ENCODE data around the gene KDM2B.
"Not testable (repeated sequence)": the region's sequence is repeated elsewhere in the genome, so short reads cannot be mapped to it uniquely, and the experiment has no call there.

Gene KDM2B

DNA sequence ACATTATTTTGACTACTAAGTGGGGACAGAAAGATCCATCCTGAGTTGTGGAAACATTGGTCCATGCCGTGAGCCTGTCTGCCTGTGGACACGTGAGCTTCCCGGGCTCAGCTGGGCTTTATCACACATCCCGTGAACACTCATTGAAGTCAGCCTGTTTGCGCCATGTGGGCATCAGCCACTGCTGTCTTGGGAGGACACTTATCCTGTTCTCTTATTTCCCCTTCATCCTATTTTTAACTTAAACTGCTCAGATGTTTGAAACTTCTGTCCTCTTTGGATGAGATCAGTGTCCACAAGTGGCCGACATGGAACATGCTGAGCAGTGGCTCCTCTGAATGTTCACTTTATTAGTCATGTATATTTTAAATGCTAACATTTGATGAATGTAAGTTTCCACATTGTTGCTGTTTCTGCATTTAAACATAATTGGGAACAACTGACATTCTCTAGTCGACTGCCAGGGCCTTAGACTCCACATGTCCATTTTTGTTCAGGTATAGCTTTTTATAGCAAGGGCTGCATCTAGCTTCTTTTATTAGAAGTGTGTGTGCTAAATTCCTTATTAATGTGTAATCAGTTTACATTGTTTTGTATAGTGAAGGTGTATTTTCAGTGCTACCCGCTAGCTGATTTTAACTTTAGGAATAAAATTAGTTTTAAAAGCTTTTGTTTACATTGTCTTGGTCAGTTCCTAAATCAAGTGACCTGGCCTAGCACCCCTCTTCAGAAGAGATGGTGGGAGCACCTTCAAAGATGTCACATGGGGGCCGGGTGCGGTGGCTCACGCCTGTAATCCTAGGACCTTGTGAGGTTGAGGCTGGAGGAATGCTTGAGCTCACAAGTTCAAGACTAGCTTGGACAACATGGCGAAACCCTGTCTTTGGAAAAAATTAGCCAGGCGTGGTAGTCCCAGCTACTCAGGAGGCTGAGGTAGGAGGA is 156.9 kb downstream of the KDM2B start:
- DNase-seq: no peak

DNA sequence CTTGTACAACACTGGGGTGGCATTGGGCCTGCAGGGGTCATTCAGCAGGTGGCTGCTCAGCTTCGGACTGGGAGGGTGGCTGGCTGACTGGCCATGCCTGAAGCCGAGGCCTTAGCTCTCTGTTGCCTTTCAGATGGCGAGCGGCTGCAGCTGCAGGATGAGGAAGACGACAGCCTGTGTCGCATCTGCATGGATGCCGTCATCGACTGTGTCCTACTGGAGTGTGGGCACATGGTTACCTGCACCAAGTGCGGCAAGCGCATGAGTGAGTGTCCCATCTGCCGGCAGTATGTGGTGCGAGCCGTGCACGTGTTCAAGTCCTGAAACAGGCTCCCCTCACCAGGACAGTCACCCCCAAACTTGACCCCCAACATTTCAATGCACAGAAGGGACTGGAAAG is 157.6 kb downstream of the KDM2B start:
- no peak for DNase-seq

DNA sequence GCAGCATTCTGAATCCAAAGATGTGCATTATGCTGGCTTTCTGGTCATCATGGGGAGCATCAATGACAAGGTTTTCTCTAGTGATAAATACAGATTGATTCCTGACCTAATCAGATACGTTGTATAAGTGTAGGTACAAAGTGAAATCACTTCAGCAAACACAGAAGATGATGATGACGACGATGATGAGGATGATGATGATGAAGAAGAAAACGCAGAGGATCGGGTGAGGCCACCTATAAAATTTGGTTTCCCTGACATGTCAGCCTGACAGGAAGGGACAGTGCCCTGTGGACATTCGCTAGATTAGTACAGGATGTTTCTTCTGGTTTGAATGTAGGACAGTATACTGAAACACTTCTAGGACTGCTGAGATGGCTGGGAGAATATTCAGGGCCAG is 160.7 kb downstream of the KDM2B start:
- DNase-seq: no peak

DNA sequence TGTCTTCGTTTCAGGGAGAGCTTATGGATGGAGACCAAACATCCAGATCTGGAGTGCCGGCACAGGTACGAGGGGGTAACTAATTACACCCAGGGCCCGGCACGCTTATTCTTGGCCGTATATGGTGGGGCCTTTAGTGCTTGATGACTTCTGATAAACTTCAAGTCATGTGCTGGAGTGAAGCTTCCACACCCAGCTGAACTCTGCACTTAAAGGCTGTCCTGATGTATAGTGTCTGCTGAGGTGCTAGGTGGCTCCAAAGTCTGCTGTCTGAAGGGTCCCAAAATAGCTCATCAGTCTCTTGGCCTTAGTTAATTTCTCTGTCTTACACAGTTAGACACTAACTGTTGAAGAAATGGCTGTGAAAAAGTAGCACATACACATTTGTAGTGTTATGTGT is 163.0 kb downstream of the KDM2B start:
- DNase-seq: no peak

DNA sequence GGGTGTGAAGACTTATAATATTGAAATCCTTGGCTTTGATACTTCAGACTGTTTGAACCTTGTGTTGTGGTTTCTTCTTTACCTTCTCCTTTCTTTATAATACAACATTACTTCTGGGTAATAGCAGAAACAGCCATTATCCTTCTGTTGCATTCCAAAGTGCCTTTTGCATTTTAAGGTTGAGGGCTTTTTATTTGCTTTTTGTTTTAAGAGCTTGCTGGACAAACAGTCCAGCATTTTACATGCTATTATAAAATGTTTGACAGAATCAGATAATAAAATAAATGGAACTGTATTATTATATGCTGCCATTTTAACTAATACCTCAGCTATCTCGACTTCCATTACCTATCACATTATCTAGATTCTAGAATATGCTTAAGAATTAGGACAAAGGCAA is 166.9 kb downstream of the KDM2B start:
- DNase-seq: no peak

DNA sequence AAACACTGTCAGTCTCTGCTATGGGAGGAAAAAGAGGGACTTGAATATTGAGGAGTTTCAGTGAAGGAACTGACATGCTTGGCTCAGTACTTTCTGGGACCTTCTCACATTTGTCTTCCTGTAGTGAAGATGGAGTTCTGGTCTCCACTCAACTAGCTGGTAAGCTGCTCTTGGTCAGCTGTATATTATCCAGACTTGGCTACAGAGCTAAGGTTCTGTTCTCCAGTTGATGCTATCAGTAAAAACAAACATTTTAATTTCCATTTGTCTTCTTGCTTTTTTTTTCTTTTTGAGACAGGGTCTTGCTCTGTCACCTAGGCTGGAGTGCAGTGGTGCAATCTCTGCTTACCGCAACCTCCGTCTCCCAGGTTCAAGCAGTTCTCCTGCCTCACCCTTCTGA is 175.6 kb downstream of the KDM2B start:
- no peak for DNase-seq

DNA sequence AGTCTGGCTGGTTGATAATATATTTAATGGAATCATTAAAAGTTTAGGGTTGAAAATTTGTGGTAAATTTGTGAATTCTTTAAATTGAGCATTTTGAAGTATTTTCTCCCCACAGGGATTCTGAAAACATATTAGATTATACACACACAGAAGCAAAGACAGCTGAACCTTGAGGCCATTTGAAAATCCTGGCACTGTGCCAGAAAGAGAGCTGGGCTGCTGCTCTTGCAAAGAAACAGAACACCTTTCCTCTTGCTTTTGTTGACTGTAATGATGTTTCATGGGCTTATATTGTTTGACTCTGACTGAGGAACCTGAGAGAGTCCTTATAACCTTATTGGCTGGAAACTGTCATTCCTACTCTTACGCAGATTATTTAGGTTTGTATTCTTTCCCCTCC is 176.1 kb downstream of the KDM2B start:
- no peak for DNase-seq

DNA sequence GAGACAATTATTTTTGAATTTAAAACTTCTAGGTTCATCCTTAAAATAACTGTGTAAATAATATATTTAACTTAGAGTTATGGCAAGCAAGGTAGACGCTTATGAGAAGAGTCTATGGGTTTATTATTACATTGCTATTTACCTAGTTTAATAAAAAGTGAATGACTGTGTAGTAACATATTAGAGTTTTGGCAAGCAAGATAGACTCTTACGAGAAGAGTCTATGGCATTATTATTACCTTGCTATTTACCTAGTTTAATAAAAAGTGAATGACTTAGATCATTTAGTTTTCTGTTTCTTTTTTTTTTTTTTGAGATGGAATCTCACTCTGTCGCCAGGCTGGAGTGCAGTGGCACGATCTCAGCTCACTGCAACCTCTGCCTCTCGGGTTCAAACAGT is 177.1 kb downstream of the KDM2B start:
- no peak for DNase-seq

DNA sequence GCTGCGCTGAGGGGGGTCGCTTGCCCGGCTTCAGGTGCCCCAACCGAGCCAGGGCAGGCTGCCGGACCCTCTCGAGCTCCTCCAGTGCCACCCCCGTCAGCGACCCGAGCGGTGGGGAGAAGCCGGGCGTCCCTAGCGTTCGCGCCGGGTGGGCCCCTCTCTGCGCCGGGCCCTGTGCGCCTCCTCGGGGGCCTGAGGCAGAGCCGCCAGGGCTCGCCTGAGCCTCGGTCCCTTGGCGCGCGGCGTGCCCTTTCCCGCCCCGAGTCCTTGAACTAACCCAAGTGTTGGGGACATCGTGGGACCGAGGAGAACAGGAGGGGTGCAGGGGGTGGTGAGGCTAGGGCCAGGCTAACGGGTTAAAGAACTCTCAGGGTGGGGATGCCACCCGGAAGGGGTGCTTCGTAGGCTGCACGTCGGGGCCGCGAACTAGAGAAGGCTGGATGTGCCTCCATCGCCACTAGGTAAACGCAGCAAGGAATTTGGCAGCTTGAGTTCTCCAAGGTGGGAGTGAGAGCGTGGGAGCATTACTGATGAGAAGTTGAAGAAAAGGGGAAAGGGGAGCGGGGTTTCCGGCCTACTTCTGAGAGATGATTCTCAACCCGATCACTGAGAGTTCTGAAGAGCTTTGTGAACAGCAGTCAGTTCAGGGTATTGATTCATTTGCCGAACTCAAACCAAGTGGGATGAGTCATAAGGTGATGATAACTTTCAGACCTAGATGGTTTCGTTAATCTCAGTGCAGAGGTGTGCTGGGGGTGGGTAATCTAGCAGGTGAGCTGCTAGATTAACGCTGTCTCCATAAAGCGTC is 180.3 kb downstream of the KDM2B start:
- DNase-seq: peak; percentile 5

DNA sequence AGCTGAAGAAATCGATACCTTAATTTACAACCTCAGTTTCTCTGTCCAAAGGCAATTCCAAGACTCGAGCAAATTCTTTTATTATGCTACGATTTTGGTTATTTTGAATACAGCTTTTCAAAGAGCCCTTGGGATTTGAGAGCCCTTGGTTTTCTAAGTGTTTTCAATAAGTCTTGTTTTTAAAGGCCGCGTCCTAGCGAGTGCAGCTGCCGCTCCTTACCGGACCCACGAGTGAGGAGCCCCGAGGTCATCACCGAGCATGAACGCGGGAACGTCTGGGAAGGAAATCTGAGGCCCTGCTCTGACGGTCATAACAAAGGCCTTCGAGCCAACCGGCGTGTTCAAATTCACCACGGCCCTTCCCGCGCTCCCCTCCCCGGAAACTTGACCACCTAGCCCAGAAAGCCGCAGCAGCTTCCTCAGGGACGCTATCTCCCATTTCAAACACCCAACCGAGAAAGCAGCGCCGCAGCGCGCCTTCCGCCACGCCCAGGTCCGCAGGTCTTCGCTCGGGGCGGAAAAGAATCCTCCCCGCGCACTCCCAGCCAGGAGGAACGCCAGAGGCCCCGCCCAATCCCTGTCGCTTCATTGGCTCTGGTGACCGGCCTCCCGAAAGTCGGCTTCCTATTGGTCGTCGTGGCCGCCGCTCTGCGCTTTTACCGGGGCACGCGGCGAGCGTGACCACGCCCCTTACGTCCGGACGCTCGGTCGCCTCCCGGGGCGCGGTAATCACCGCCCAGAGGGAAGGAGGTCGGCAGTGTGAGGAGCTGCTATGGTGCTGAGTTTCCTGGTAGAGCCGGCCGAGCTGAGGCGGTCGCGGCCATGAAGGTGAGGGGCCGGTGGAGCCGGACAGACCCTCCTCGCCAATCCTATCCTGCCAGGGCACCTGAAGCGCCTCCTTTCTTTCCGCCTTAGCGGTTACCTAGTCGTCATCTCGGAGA is 181.2 kb downstream of the KDM2B start, which contains the start of gene RNF34:
TSS of gene RNF34 (plus strand) at position 728 of the 941 bp plus-strand sequence. CDS start at position 823, 95 bp downstream.
- peak; percentile 98 for DNase-seq

DNA sequence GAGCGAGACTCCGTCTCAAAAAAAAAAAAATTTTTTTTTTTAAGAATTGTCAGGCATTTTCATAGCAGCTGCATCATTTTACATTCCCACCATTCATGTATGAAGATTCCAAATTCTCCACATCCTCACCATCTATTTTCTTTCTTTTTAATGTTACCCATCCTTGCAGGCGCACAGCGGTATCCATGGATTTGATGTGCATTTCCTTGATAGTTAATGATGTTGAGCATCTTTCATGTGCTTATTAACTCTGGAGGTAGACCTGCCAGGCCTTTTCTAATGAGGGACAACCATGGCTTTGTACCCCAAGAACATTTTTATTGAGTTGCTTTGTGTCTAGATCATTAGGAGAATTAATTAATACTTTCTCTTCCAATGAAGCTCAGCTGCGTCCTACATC is 182.5 kb downstream of the KDM2B start:
- DNase-seq: no peak

DNA sequence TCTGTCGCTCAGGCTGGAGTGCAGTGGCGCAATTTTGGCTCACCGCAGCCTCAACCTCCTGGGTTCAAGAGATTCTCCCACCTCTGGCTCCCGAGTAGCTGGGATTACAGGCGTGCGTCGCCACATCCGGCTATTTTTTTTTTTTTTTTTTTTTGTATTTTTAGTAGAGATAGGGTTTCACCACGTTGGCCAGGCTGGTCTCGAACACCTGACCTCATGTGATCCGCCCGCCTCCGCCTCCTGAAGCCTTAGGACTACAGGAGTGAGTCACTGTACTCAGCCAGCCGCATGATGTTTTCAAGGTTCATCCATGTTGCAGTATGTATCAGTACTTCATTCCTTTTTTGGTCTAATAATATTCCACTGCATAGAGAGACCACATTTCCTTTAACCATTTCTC is 183.3 kb downstream of the KDM2B start:
- DNase-seq: no peak

DNA sequence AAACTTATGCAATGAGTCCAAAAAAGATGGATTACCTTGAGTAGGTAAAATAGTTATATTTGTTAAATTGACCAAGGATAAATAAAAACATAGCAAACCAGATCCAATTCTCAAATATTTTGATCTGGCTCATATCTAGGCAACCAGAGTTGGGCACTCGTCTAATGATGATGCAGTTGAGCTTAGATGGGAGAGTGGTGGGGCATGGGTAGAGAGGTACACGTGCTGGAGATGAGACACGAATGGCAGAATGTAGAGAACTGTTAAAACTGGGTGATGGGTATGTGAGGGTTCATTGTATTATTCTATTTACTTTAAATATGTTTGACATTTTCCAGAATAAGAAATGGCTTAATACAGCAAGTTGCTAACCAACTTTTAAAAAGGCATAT is 188.5 kb downstream of the KDM2B start:
- DNase-seq: no peak

DNA sequence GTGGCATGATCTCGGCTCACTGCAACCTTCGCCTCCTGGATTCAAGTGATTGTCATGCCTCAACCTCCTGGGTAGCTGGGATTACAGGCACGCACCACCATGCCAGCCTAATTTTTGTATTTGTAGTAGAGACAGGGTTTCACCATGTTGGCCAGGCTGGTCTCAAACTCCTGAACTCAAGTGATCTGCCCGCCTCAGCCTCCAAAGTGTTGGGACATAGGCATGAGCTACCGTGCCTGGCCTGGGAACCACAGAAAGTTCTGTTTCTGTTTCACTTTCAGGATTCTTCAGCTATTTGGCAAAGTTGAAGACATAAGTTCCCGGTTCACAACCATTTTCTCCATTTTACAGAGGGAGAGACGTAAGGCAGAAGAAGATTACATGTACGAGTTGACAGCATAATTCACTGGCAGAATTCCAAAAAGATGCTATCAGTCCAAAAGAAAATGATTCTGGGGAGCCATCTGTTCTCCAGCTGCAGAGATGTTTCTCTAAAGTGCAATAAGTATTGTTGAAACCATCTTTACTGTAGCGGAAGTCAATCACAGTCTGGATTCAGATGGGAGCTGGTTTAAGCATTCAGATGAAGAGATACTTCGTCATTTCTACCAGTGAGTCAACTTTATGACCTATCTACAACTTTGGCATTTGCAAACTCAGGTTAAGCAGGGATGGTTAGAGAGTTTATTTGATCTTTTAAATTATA is 189.1 kb downstream of the KDM2B start:
- DNase-seq: no peak

DNA sequence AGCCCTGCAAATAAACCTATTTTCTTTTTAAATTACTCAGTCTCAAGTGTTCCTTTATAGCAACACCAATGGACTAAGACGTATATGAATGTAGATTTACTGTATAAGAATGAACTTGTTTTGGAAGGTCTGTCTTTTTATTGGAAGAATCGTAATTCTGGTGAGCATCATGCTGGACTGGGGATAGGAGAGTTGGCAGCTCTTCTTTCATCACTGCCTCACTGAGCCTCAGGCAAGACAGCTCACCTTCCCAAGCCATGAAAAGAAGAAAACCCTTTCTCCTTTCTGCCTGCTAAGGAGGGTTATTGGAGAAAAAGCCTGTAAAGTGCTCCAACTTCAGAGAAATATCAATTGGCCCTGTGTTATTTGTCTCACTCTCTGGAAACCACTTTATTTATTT is 190.0 kb downstream of the KDM2B start:
- DNase-seq: no peak

DNA sequence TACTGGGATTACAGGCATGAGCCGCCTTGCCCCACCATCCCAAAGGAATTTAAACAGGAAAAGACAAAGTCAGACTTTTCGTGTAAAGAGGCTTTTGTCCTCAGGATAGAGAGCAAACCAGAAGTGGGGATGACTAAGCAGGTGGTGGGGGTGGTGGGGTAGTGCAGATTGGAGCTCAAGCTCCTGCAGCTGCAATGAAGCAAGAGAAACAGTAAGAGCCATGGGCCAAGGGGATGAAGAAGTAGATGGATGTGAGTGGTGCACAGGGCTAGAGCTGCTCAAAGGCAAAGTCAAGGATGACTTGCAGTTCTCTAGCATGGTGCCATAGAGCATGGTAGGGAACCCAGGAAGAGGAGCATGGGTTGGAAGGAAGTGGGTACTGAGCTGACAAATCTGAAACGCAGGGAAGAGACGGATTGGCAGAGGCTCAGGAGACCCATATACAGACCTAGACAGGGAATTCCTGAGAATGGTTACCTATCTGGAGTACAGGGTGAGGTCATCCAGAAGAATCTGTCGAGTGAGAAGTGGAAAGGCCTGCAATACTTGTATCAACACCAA is 192.3 kb downstream of the KDM2B start:
- DNase-seq: peak; percentile 74

DNA sequence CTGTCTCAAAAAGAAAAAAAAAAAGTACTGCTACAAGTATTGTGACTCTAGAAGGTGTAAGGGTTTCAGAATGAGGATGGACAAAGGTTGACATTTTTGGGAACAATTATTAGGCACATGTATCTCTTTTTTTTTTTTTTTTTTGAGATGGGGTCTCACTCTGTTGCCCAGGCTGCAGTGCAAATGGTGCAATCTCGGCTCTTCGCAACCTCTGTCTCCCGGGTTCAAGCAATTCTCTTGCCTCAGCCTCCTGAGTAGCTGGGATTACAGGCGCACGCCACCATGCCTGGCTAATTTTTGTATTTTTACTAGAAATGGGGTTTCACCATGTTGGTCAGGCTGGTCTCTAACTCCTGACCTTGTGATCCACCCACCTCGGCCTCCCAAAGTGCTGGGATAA is 195.9 kb downstream of the KDM2B start:
- DNase-seq: not testable (repeated sequence)

DNA sequence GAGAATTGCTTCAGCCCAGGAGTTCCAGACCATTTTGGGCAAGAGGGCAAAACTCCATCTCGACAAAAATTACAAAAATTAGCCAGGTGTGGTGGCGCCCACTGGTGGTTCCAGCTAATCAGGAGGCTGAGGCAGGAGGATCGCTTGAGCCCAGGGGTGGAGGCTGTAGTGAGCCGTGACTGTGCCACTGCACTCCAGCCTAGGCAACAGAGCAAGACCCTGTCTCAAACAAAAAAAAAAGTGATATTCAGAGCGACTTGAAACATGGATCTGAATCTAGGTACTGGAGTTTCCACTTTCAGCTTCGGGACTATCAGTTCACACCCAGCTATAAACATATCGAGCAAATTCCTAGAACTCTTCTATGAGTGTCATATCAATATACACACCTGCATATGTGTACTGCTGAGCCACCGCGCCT is 197.2 kb downstream of the KDM2B start:
- DNase-seq: no peak

DNA sequence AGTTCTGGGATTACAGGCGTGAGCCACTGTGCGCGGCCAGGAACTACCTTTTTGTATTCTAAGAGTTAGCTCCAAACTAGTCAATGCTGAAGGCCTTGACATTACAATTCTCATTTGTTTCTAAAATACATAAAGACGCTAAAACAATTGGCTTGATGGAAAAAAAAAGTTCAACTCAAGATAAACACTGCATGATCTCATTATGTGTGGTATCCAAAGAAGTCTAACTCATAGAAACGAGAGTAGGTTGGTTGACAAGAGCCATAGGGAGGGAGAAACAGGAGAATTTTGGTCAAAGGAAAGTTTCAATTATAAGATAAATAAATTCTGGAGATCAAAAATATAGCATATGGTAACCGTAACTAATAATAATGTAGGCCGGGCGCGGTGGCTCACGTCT is 200.9 kb downstream of the KDM2B start:
- DNase-seq: no peak
